Measurements from ENCODE around the gene PAX8.

DNA sequence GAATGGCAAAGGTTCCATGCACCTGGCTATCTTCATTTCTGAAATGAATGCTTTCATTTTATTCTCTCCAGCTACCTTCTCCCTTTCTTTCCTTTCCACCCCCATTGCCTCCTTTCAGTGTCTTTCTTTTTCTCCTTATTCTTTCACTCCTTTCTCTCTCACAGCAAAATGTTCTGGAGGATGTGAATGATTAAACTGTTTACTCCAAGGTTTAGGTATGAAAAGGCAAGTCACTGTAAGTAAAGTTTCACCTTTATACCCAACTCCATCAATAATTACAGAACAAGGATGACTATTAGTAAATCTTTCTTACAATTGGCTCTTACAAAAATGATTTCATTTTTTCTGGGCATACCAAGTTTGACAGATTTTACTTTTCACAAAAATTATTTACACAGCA, 4.3 kb downstream of the PAX8 start:
- TF ChIP-seq POLR2AphosphoS5 (IDR thresholded peaks at IDR 0.05), result no peak
- TF ChIP-seq, protein P1, sequence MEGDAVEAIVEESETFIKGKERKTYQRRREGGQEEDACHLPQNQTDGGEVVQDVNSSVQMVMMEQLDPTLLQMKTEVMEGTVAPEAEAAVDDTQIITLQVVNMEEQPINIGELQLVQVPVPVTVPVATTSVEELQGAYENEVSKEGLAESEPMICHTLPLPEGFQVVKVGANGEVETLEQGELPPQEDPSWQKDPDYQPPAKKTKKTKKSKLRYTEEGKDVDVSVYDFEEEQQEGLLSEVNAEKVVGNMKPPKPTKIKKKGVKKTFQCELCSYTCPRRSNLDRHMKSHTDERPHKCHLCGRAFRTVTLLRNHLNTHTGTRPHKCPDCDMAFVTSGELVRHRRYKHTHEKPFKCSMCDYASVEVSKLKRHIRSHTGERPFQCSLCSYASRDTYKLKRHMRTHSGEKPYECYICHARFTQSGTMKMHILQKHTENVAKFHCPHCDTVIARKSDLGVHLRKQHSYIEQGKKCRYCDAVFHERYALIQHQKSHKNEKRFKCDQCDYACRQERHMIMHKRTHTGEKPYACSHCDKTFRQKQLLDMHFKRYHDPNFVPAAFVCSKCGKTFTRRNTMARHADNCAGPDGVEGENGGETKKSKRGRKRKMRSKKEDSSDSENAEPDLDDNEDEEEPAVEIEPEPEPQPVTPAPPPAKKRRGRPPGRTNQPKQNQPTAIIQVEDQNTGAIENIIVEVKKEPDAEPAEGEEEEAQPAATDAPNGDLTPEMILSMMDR (IDR thresholded peaks at IDR 0.05 in 8 of 11, conservative IDR thresholded peaks at IDR 0.05 in 3 of 11), result no peak
- no peak for TF ChIP-seq POLR2A (IDR thresholded peaks at IDR 0.05)
